HEK293 (cell line): ENCODE results near the gene SAMD4B.

Experiments used
- MYNN ChIP-seq: fragments of 450-650 bp; formaldehyde crosslinking; IDR thresholded peaks from 2 replicates; pipeline ENCODE4 v1.5.1; 2016; ENCODE audit warnings: missing biosample characterization, missing genetic modification characterization, borderline replicate concordance
- OSR2 ChIP-seq: fragments of 450-650 bp; formaldehyde crosslinking; IDR thresholded peaks from 2 replicates; pipeline ENCODE4 v1.5.1; 2016; ENCODE audit warnings: missing biosample characterization, missing genetic modification characterization
- PRDM10 ChIP-seq: fragments of 450-650 bp; formaldehyde crosslinking; IDR thresholded peaks from 2 replicates; pipeline ENCODE4 v1.5.1; 2016; ENCODE audit warnings: missing biosample characterization, missing genetic modification characterization
- PRDM2 ChIP-seq: fragments of 450-650 bp; formaldehyde crosslinking; IDR thresholded peaks from 2 replicates; pipeline ENCODE4 v1.5.1; 2016; ENCODE audit warnings: missing biosample characterization, missing genetic modification characterization, borderline replicate concordance
- RBAK ChIP-seq: fragments of 450-650 bp; formaldehyde crosslinking; IDR thresholded peaks from 2 replicates; pipeline ENCODE4 v1.5.1; 2016; ENCODE audit warnings: missing biosample characterization, missing genetic modification characterization
- SCRT2 ChIP-seq: fragments of 450-650 bp; formaldehyde crosslinking; IDR thresholded peaks from 2 replicates; pipeline ENCODE4 v1.5.1; 2016; ENCODE audit warnings: missing biosample characterization, missing genetic modification characterization
- WT1 ChIP-seq: fragments of 450-650 bp; formaldehyde crosslinking; IDR thresholded peaks from 2 replicates; pipeline ENCODE4 v1.5.1; 2016; ENCODE audit warnings: missing biosample characterization, missing genetic modification characterization
- ZFP3 ChIP-seq: fragments of 450-650 bp; formaldehyde crosslinking; IDR thresholded peaks from 2 replicates; pipeline ENCODE4 v1.5.1; 2016; ENCODE audit warnings: low read depth, missing biosample characterization, missing genetic modification characterization
- ZNF184 ChIP-seq: fragments of 450-650 bp; IDR thresholded peaks from 2 replicates; pipeline ENCODE4 v1.5.1; 2018; ENCODE audit warnings: missing biosample characterization, mild to moderate bottlenecking, missing genetic modification characterization
- ZNF280D ChIP-seq: fragments of 450-650 bp; formaldehyde crosslinking; IDR thresholded peaks from 2 replicates; pipeline ENCODE4 v1.5.1; 2016; ENCODE audit warnings: missing biosample characterization, missing genetic modification characterization
- ZNF426 ChIP-seq: fragments of 450-650 bp; formaldehyde crosslinking; IDR thresholded peaks from 2 replicates; pipeline ENCODE4 v1.5.1; 2017; ENCODE audit warnings: missing biosample characterization, missing genetic modification characterization, mild to moderate bottlenecking, inconsistent platforms, moderate library complexity
- ZNF544 ChIP-seq: fragments of 450-650 bp; formaldehyde crosslinking; IDR thresholded peaks from 2 replicates; pipeline ENCODE4 v1.5.0; 2017; ENCODE audit warnings: missing biosample characterization, missing genetic modification characterization
- ZNF555 ChIP-seq: fragments of 450-650 bp; formaldehyde crosslinking; conservative IDR thresholded peaks from 2 replicates; pipeline ENCODE4 v1.5.1; 2017; ENCODE audit warnings: missing biosample characterization, mild to moderate bottlenecking, missing genetic modification characterization, inconsistent platforms
- ZNF621 ChIP-seq: fragments of 450-650 bp; formaldehyde crosslinking; IDR thresholded peaks from 2 replicates; pipeline ENCODE4 v1.5.1; 2017; ENCODE audit warnings: missing biosample characterization, missing genetic modification characterization
- ZNF626 ChIP-seq: fragments of 450-650 bp; sonication (Bioruptor Pico); formaldehyde crosslinking; IDR thresholded peaks from 2 replicates; pipeline ENCODE4 v1.5.1; 2018; ENCODE audit warnings: missing biosample characterization, missing genetic modification characterization, inconsistent platforms
- ZNF645 ChIP-seq: fragments of 450-650 bp; formaldehyde crosslinking; IDR thresholded peaks from 2 replicates; pipeline ENCODE4; 2016; ENCODE audit warnings: missing biosample characterization, missing genetic modification characterization
- ZNF670 ChIP-seq: fragments of 450-650 bp; formaldehyde crosslinking; IDR thresholded peaks from 2 replicates; pipeline ENCODE4 v1.5.1; 2016; ENCODE audit warnings: missing biosample characterization, missing genetic modification characterization, low read depth
- ZNF707 ChIP-seq: fragments of 450-650 bp; formaldehyde crosslinking; IDR thresholded peaks from 2 replicates; pipeline ENCODE4 v1.5.1; 2016; ENCODE audit warnings: missing biosample characterization, missing genetic modification characterization
- ZNF76 ChIP-seq: fragments of 450-650 bp; formaldehyde crosslinking; IDR thresholded peaks from 2 replicates; pipeline ENCODE4; 2016; ENCODE audit warnings: low read depth, missing biosample characterization, missing genetic modification characterization, borderline replicate concordance
- ZNF792 ChIP-seq: fragments of 450-650 bp; formaldehyde crosslinking; IDR thresholded peaks from 2 replicates; pipeline ENCODE4 v1.5.1; 2016; ENCODE audit warnings: missing biosample characterization, missing genetic modification characterization
- ZSCAN23 ChIP-seq: fragments of 450-650 bp; formaldehyde crosslinking; IDR thresholded peaks from 2 replicates; pipeline ENCODE4 v1.5.1; 2016; ENCODE audit warnings: missing biosample characterization, missing genetic modification characterization
- ZSCAN5A ChIP-seq: fragments of 450-650 bp; formaldehyde crosslinking; IDR thresholded peaks from 2 replicates; pipeline ENCODE4 v1.5.1; 2016; ENCODE audit warnings: missing biosample characterization, missing genetic modification characterization

SAMD4B gene

GRCh38 chr19:39408392-39409207, 66.4 kb downstream of the SAMD4B start (continued):
- no peak for TF ChIP-seq ZNF645
- no peak for TF ChIP-seq ZFP3 (tag by site-specific recombination)
- no peak for TF ChIP-seq PRDM2
- TF ChIP-seq ZNF621 (tag by site-specific recombination), result no peak
- TF ChIP-seq ZNF76 (tag by site-specific recombination), result no peak
- TF ChIP-seq ZNF184 (tag by site-specific recombination), result no peak
- TF ChIP-seq ZNF792 (tag by site-specific recombination), result no peak
- no peak for TF ChIP-seq ZSCAN23 (tag by site-specific recombination)
- TF ChIP-seq ZNF626, result no peak
- no peak for TF ChIP-seq SCRT2 (tag by site-specific recombination)
- no peak for TF ChIP-seq MYNN (tag by site-specific recombination)
- TF ChIP-seq PRDM10 (tag by site-specific recombination), result peak; percentile 78
- TF ChIP-seq RBAK (tag by site-specific recombination), result no peak
- TF ChIP-seq OSR2, result peak; percentile 87
- TF ChIP-seq ZNF707, result no peak
- no peak for TF ChIP-seq ZNF670 (tag by site-specific recombination)
- no peak for TF ChIP-seq ZNF544 (tag by site-specific recombination)
- TF ChIP-seq ZNF280D, result no peak
- no peak for TF ChIP-seq ZNF555 (tag by site-specific recombination)
- no peak for TF ChIP-seq ZSCAN5A (tag by site-specific recombination)
- TF ChIP-seq ZNF426 (tag by site-specific recombination), result no peak
- peak; percentile 46; the same call in 1 of the 2 replicates for TF ChIP-seq WT1
